Stimulated activated CD4-positive, alpha-beta T cell treated with anti-CD3 and anti-CD28 coated beads, Interleukin-4, amount 100 ng/mL, for 48 hours (primary cell): ENCODE results near the gene GPD2.

Experiments
- DNase-seq, 2 donors: peaks; one replicate each; pipeline ENCODE4 v3.0.0-alpha.2; 2020; ENCODE audit warnings: low read depth in 2 of 2

GPD2 gene

DNA sequence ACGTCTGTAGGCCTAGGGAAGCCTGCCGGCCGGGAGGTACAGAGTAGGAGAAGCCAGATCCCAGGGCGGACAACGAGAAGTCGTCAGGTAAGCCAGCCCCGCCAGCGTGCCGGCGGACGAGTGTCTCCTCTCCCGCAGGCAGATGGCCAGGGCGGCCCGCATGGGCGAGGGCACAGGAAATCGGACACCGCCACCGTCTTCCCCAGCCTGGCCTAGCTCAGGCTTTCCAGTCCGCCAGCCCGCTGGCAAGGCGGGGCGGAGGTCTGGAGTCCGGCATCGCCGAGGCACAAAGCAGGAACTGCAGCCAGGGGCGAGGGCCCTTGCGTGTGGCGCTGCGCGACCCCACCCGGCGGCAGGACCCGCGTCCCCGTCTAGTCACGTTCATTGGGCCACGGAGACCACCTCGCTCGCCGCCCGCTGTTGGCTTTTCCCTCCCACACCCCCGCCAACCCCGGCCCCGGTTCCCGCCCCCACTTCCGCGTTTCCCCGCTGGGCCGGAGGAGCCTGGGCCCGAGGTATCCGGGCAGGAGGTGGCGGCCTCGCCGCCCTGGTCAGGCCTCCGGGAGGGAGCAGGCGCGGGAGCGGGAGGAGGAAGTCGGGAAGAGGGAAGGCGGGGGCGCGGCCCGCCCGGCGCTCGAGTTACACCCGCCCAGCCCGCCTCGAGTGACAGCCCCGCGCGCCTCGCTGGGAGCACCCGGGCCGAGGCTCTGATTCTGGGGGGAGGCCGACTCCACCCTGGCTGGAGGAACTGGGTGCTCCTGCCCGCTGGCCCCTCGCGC is at the start of gene GPD2:
Gene GPD2, plus strand, starts transcription at position 662 of the 779 bp plus-strand sequence. CDS start 39,727 bp downstream, outside the sequence.
- DNase-seq = peak; percentile 42 to 52

GRCh38 chr2:156394033-156394741 is 42.0 kb upstream of the GPD2 start:
- no peak for DNase-seq

GRCh38 chr2:156396126-156396525 is 40.1 kb upstream of the GPD2 start:
- no peak for DNase-seq

GRCh38 chr2:156397229-156397628 is 39.0 kb upstream of the GPD2 start:
- DNase-seq = no peak

DNA sequence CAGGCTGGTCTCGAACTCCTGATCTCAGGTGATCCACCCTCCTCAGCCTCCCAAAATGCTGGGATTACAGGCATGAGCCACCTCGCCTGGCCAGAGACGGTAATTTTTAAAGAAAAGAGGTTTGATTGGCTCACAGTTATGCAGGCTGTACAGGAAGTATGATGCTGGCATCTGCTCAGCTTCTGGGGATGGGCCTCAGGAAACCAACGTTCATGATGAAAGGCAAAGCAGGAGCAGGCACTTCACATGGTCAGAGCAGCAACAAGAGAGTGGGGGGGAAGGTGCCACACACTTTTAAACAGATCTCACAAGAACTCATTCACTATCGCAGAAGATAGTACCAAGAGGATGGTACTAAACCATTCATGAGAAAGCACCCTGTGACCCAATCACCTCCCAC is 38.0 kb upstream of the GPD2 start:
- no peak for DNase-seq

- DNase-seq = no peak
Observed at GRCh38 chr2:156399224-156399949, 36.8 kb upstream of the GPD2 start.

DNA sequence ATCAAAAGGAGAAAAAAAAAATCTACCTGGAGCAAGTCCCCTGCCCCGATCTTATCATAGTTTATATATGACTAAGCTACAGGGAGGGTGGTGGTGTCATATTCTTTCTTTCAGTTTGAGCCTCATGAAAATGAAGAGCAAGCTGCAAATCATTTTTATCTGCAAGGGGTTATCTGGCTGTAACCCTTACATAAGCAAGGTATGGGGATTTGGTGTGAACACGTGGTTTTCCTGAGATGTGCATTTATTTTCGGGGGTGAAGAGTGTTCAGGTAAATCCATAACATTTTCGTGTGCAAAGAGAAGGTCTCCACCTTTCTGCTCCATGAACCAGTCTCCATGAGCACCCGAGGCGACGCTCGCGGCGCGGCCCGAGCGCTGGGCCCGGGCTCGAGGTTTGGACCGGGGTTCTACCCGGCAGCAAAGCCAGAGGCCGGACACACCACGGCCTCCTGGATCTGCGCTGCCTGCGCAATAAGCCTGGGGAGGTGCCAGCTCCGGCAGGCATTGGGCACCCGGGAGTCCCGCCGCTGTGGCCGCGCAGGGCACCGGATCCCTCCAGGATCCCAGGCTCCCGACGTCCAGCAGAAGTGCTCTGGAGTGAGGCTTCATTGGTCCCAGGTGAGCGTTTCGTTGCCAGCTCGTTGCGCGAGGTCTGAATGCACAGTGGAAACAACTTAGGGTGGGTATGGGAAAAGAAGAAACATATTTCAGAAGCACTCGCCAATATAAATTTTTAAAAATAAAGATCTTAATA is 36.1 kb upstream of the GPD2 start:
- DNase-seq = peak in 1 of 2 donors; percentile 11

- peak; percentile 53 to 71 for DNase-seq
Observed at GRCh38 chr2:156400706-156401678, 35.2 kb upstream of the GPD2 start.

GRCh38 chr2:156401861-156402260 is 34.3 kb upstream of the GPD2 start:
- no peak for DNase-seq

- no peak for DNase-seq
Observed at GRCh38 chr2:156405586-156405985, 30.6 kb upstream of the GPD2 start.

DNA sequence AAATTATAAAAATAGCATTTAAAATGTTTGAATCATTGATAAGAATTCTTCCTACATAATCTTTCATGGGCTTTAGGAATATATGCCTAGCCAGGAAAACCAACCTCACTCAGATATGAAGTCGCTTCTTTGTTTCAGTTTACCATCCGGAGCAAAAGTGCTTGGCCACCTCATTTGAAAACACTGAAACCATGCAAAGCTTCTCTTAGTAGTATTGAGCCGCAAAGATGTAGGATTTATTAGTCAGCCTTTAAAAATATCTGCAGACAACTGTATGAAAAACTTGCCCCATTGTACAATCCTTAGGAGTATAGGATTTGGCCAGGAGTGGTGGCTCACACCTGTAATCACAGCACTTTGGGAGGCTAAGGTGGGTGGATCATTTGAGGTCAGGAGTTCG is 24.3 kb upstream of the GPD2 start:
- DNase-seq = no peak

DNA sequence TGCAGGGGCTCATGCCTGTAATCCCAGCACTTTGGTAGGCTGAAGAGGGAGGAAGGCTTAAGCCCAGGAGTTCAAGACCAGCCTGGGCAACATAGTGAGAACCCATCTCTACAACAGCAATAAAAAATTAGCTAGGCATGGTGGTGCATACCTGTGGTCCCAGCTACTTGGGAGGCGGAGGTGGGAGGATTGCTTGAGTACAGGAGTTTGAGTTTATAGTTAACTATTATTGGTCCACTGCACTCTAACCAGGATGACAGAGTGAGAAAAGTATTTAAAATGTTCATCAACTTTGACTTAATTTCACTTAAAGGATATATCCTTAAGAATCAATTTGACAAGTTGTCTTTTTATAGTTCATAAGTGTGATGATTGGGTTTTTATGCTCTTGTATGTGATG is 14.3 kb upstream of the GPD2 start:
- DNase-seq = no peak

GRCh38 chr2:156423674-156424282 is 12.4 kb upstream of the GPD2 start:
- no peak for DNase-seq

DNA sequence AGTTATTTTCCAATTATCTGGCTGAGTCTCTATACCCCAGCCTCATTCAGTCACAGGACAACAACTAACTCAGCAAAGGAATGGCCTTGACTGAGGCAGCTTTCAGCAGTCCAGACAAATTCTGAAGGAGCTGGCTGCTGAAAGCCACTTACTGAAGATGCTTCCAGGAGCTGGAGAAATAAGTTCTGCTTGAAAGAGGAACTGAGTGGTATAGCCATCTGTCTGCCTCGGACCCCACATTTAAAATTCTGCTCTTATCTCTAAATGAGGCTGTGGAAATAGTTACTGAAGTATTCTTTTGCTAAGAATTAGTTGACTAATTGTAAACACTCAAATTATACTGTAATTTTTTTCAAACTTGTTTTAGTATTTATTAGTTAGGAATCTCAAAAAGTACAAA is 9.1 kb upstream of the GPD2 start:
- no peak for DNase-seq

- DNase-seq = no peak
Observed at GRCh38 chr2:156429211-156429610, 7.0 kb upstream of the GPD2 start.

DNA sequence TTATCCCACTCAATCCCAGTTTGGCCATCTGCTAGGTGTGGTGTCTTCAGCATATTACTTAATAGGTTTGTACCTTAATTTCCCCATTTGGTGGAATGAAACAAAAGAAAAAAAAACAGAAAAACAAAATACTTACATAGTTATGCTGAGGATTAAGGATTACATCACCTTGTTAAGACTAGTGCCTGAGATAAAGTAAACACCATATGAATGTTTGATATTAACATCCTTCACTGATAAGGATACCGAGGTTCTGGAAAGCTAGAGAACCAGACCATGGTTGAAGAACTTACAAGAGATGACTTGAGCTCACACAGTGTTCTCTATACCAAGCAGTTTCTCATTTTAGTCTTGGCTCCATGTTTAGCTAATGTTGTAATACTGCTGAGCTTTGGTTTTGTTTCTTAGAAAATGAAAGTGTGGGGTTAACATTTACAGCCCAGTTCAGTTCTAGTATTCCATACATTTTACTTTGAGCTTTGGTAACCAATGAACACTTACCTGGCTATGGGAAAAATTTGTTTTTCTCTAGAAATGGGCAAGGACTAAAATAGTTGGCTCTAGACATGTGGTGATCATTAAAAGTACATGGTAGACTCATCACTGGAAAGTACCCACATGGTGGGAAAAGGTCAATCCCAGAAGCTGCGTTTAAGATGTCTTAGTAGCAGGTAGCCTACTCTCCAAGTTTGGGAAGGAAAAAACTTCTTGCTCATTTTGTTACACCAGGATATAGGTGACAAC is 5.8 kb upstream of the GPD2 start:
- no peak for DNase-seq

DNA sequence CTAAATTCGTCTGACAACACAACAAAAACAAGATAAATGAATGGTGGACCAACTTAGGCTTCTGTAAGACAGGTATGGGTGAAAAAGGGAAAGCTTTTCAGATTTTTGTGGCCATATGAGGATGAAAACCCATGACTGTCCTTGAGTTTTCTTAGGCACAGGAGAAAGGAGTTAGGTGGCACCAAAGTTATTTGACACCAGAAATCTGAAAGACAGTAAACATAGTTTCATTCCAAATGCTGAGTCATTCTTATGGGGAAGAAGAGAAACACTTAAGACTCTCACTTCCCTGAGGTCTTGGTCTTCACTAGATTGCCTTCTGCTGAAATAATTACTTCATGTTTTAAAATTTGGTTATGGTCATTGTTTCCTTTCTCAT is 5.2 kb upstream of the GPD2 start:
- no peak for DNase-seq

GRCh38 chr2:156434461-156435291 is 1.5 kb upstream of the GPD2 start:
- no peak for DNase-seq

- no peak for DNase-seq
Observed at GRCh38 chr2:156435396-156435717, 822 bp upstream of the GPD2 start.
